Measurements from ENCODE around the gene GRIA1. TPM values are rescaled to one million over a fixed set of nuclear protein-coding genes. Genes with fewer than 3 reads are reported as not detected.

Gene GRIA1
- total RNA-seq, 1 experiment from 2014 or later: 0.81 TPM

- TF ChIP-seq NFYB (CRISPR knock-in tag; conservative IDR thresholded peaks at IDR 0.05; ENCODE audit: low read depth) (no peak), E2F1 (CRISPR knock-in tag; IDR thresholded peaks at IDR 0.05) (no peak), TEAD4 (CRISPR knock-in tag; IDR thresholded peaks at IDR 0.05) (no peak), NFATC4 (CRISPR knock-in tag; IDR thresholded peaks at IDR 0.05) (no peak), ZNF512 (CRISPR knock-in tag; IDR thresholded peaks at IDR 0.05; ENCODE audit: borderline replicate concordance) (no peak)
Observed at GRCh38 chr5:153617190-153617589, 126.7 kb downstream of the GRIA1 start (continued).

GRCh38 chr5:153618307-153618706 lies 127.8 kb downstream of the GRIA1 start:
- Mint-ChIP-seq H3K4me1 (peaks cover 5% of the 10 kb centered on the region; the same call in 1 of the 2 replicates), H3K27ac (no peak overlapping the region), H3K9me3 (no peaks in the 10 kb centered on the region), H3K36me3 (no peaks in the 10 kb centered on the region), H3K4me3 (no peak overlapping the region), H3K27me3 (ENCODE audit: low read depth) (no peaks in the 10 kb centered on the region)
- POLR2A ChIA-PET: no interaction called here
- TF ChIP-seq CREM (CRISPR knock-in tag; IDR thresholded peaks at IDR 0.05) (no peak), ZNF317 (CRISPR knock-in tag; IDR thresholded peaks at IDR 0.05; ENCODE audit: borderline replicate concordance, low read depth) (peak; percentile 67; the same call in 1 of the 2 replicates), GABPB1 (CRISPR knock-in tag; IDR thresholded peaks at IDR 0.05) (no peak), ZNF219 (CRISPR knock-in tag; IDR thresholded peaks at IDR 0.05; ENCODE audit: borderline replicate concordance) (no peak), ERG (CRISPR knock-in tag; IDR thresholded peaks at IDR 0.05) (no peak), ZNF425 (CRISPR knock-in tag; conservative IDR thresholded peaks at IDR 0.05) (no peak), HMGXB4 (CRISPR knock-in tag; IDR thresholded peaks at IDR 0.05) (no peak), TCF7 (CRISPR knock-in tag; IDR thresholded peaks at IDR 0.05; ENCODE audit: low read depth) (no peak)
- CTCF ChIA-PET: no interaction called here
- ATAC-seq (no peak), DNase-seq (ENCODE audit: low spot score) (no peak)

GRCh38 chr5:153618867-153619266 lies 128.4 kb downstream of the GRIA1 start:
- Mint-ChIP-seq H3K27me3 (ENCODE audit: low read depth) (no peaks in the 10 kb centered on the region), H3K36me3 (no peaks in the 10 kb centered on the region), H3K4me3 (no peak overlapping the region), H3K4me1 (peaks cover 4% of the 10 kb centered on the region; the same call in 1 of the 2 replicates), H3K27ac (no peak overlapping the region), H3K9me3 (no peaks in the 10 kb centered on the region; the same call in 1 of the 2 replicates)
- DNase-seq (ENCODE audit: low spot score) (no peak), ATAC-seq (no peak)
- ChIA-PET POLR2A (no interaction called here), CTCF (no interaction called here)
- TF ChIP-seq FOXJ3 (CRISPR knock-in tag; IDR thresholded peaks at IDR 0.05; ENCODE audit: borderline replicate concordance): no peak
- no peak for TF ChIP-seq SMAD4 (CRISPR knock-in tag; IDR thresholded peaks at IDR 0.05)
- TF ChIP-seq ZNF671 (CRISPR knock-in tag; IDR thresholded peaks at IDR 0.05): no peak
- TF ChIP-seq MYBL2 (CRISPR knock-in tag; IDR thresholded peaks at IDR 0.05): no peak
- no peak for TF ChIP-seq ZNF512 (CRISPR knock-in tag; IDR thresholded peaks at IDR 0.05; ENCODE audit: borderline replicate concordance)
- no peak for TF ChIP-seq NR3C1 (CRISPR knock-in tag; conservative IDR thresholded peaks at IDR 0.05; ENCODE audit: low read depth)
- TF ChIP-seq SOX15 (CRISPR knock-in tag; IDR thresholded peaks at IDR 0.05): no peak
- no peak for TF ChIP-seq JAZF1 (CRISPR knock-in tag; IDR thresholded peaks at IDR 0.05)
- TF ChIP-seq ZBTB43 (CRISPR knock-in tag; IDR thresholded peaks at IDR 0.05): no peak
- TF ChIP-seq RORB (CRISPR knock-in tag; IDR thresholded peaks at IDR 0.05): no peak
- no peak for TF ChIP-seq ZBTB21 (CRISPR knock-in tag; IDR thresholded peaks at IDR 0.05; ENCODE audit: borderline replicate concordance)
- no peak for TF ChIP-seq JUN (CRISPR knock-in tag; IDR thresholded peaks at IDR 0.05)

All from WTC11 (cell line).